ENCODE measurements around the gene EMCN. TPM values are rescaled to one million over a fixed set of nuclear protein-coding genes. Genes with fewer than 3 reads are reported as not detected.

The EMCN gene
- total RNA-seq, 1 donor from 2014 or later, result not detected

- Mint-ChIP-seq H3K27ac (ENCODE audit: unreplicated experiment) (no peak overlapping the region), H3K4me3 (ENCODE audit: unreplicated experiment) (no peak overlapping the region), H3K27me3 (ENCODE audit: low read depth) (peaks cover 6% of the 10 kb centered on the region), H3K9me3 (ENCODE audit: low read depth) (no peaks in the 10 kb centered on the region), H3K36me3 (ENCODE audit: low read depth) (no peaks in the 10 kb centered on the region), H3K4me1 (ENCODE audit: low read depth) (no peaks in the 10 kb centered on the region)
- TF ChIP-seq CTCF (IDR thresholded peaks at IDR 0.05), result no peak
- DNase-seq (ENCODE audit: low spot score), result no peak
Observed at GRCh38 chr4:100483796-100484195, 34.0 kb downstream of the EMCN start.

- peaks cover 4% of the 10 kb centered on the region for H3K27me3 Mint-ChIP-seq (ENCODE audit: low read depth)
- no peak for TF ChIP-seq CTCF (IDR thresholded peaks at IDR 0.05)
Observed at GRCh38 chr4:100479971-100480370, 37.9 kb downstream of the EMCN start.

GRCh38 chr4:100469555-100469954 lies 48.3 kb downstream of the EMCN start:
- Mint-ChIP-seq H3K27me3 (ENCODE audit: low read depth) (no peaks in the 10 kb centered on the region), H3K27ac (ENCODE audit: unreplicated experiment) (no peak overlapping the region), H3K4me3 (ENCODE audit: unreplicated experiment) (no peak overlapping the region), H3K4me1 (ENCODE audit: low read depth) (no peaks in the 10 kb centered on the region), H3K36me3 (ENCODE audit: low read depth) (no peaks in the 10 kb centered on the region), H3K9me3 (ENCODE audit: low read depth) (peaks cover 10% of the 10 kb centered on the region)
- TF ChIP-seq CTCF (IDR thresholded peaks at IDR 0.05), result no peak
- no peak for DNase-seq (ENCODE audit: low spot score)

More at GRCh38 chr4:100479971-100480370, 37.9 kb downstream of the EMCN start:
- Mint-ChIP-seq H3K9me3 (ENCODE audit: low read depth) (no peaks in the 10 kb centered on the region), H3K27ac (ENCODE audit: unreplicated experiment) (no peak overlapping the region), H3K36me3 (ENCODE audit: low read depth) (no peaks in the 10 kb centered on the region), H3K4me3 (ENCODE audit: unreplicated experiment) (no peak overlapping the region), H3K4me1 (ENCODE audit: low read depth) (no peaks in the 10 kb centered on the region)
- DNase-seq (ENCODE audit: low spot score), result no peak

- no peak overlapping the region for H3K27ac Mint-ChIP-seq (ENCODE audit: unreplicated experiment)
- no peak overlapping the region for H3K4me3 Mint-ChIP-seq (ENCODE audit: unreplicated experiment)
- DNase-seq (ENCODE audit: low spot score), result no peak
- H3K4me1 Mint-ChIP-seq (ENCODE audit: low read depth), result peaks cover 4% of the 10 kb centered on the region
- no peaks in the 10 kb centered on the region for H3K36me3 Mint-ChIP-seq (ENCODE audit: low read depth)
- TF ChIP-seq CTCF (IDR thresholded peaks at IDR 0.05), result no peak
- H3K27me3 Mint-ChIP-seq (ENCODE audit: low read depth), result no peaks in the 10 kb centered on the region
- peaks cover 10% of the 10 kb centered on the region for H3K9me3 Mint-ChIP-seq (ENCODE audit: low read depth)
Observed at GRCh38 chr4:100466501-100466900, 51.3 kb downstream of the EMCN start.

- no peak for DNase-seq (ENCODE audit: low spot score)
- Mint-ChIP-seq H3K9me3 (ENCODE audit: low read depth) (peaks cover 3% of the 10 kb centered on the region), H3K27me3 (ENCODE audit: low read depth) (no peaks in the 10 kb centered on the region), H3K36me3 (ENCODE audit: low read depth) (no peaks in the 10 kb centered on the region), H3K4me1 (ENCODE audit: low read depth) (peaks cover 4% of the 10 kb centered on the region), H3K27ac (ENCODE audit: unreplicated experiment) (peak overlapping the region; percentile 18), H3K4me3 (ENCODE audit: unreplicated experiment) (no peak overlapping the region)
- no peak for TF ChIP-seq CTCF (IDR thresholded peaks at IDR 0.05)
Observed at GRCh38 chr4:100461807-100462605, 55.8 kb downstream of the EMCN start.

Measured in chondrocyte (in vitro differentiated cells).